ENCODE data around the gene WBP1L.

WBP1L gene

GRCh38 chr10:102780527-102780808 is 36.7 kb downstream of the WBP1L start:
- no peak for DNase-seq (ENCODE audit: low read depth)

GRCh38 chr10:102781090-102781920 is 37.6 kb downstream of the WBP1L start:
- DNase-seq (ENCODE audit: low read depth), result no peak

- DNase-seq (ENCODE audit: low read depth), result no peak
Observed at GRCh38 chr10:102781921-102782557, 38.3 kb downstream of the WBP1L start.

- DNase-seq (ENCODE audit: low read depth), result no peak
Observed at GRCh38 chr10:102782673-102783551, 39.2 kb downstream of the WBP1L start.

- DNase-seq (ENCODE audit: low read depth), result no peak
Observed at GRCh38 chr10:102783568-102783967, 39.8 kb downstream of the WBP1L start.

GRCh38 chr10:102785818-102786217 is 42.1 kb downstream of the WBP1L start:
- no peak for DNase-seq (ENCODE audit: low read depth)

- no peak for DNase-seq (ENCODE audit: low read depth)
Observed at GRCh38 chr10:102791754-102792395, 48.1 kb downstream of the WBP1L start.

- DNase-seq (ENCODE audit: low read depth), result no peak
Observed at GRCh38 chr10:102795453-102796406, 52.0 kb downstream of the WBP1L start.

- peak; percentile 42 for DNase-seq (ENCODE audit: low read depth)
Observed at GRCh38 chr10:102796407-102797176, 52.8 kb downstream of the WBP1L start.

GRCh38 chr10:102799691-102800471 is 56.1 kb downstream of the WBP1L start:
- DNase-seq (ENCODE audit: low read depth), result no peak

- no peak for DNase-seq (ENCODE audit: low read depth)
Observed at GRCh38 chr10:102800611-102801335, 57.0 kb downstream of the WBP1L start.

GRCh38 chr10:102801496-102801895 is 57.7 kb downstream of the WBP1L start:
- DNase-seq (ENCODE audit: low read depth), result no peak

- DNase-seq (ENCODE audit: low read depth), result no peak
Observed at GRCh38 chr10:102801978-102802377, 58.2 kb downstream of the WBP1L start.

GRCh38 chr10:102802920-102803534 is 59.3 kb downstream of the WBP1L start:
- DNase-seq (ENCODE audit: low read depth), result no peak

GRCh38 chr10:102804382-102805055 is 60.8 kb downstream of the WBP1L start:
- no peak for DNase-seq (ENCODE audit: low read depth)

- no peak for DNase-seq (ENCODE audit: low read depth)
Observed at GRCh38 chr10:102808380-102808779, 64.6 kb downstream of the WBP1L start.

- no peak for DNase-seq (ENCODE audit: low read depth)
Observed at GRCh38 chr10:102811346-102811745, 67.6 kb downstream of the WBP1L start.
